SHP77 (cell line): Measurements from ENCODE around the gene SND1.
A peak's percentile ranks its signal among the peaks of the same experiment; 100 is the strongest.

ENCODE experiments used
- DNase-seq, 2 experiments: peaks; one replicate each; lab custom pipeline; 2025; lab: John Stamatoyannopoulos, UW

Gene SND1

GRCh38 chr7:127651556-127652332, at the start of gene SND1:
Gene SND1 (plus strand): TSS chr7:127652194. CDS start chr7:127652374, 180 bp downstream.
- DNase-seq: peak; percentile 99

- no peak for DNase-seq
Measured at GRCh38 chr7:127608446-127608845, 43.5 kb upstream of the SND1 start.

- no peak for DNase-seq
Measured at GRCh38 chr7:127609297-127609696, 42.7 kb upstream of the SND1 start.

GRCh38 chr7:127612263-127612662, 39.7 kb upstream of the SND1 start:
- no peak for DNase-seq

- DNase-seq: no peak
Measured at GRCh38 chr7:127616724-127617123, 35.3 kb upstream of the SND1 start.

- DNase-seq: no peak
Measured at GRCh38 chr7:127618042-127618441, 34.0 kb upstream of the SND1 start, which contains the start of gene PAX4. Gene PAX4 (minus strand): TSS chr7:127618142. CDS start chr7:127615928, 2,214 bp downstream.

DNA sequence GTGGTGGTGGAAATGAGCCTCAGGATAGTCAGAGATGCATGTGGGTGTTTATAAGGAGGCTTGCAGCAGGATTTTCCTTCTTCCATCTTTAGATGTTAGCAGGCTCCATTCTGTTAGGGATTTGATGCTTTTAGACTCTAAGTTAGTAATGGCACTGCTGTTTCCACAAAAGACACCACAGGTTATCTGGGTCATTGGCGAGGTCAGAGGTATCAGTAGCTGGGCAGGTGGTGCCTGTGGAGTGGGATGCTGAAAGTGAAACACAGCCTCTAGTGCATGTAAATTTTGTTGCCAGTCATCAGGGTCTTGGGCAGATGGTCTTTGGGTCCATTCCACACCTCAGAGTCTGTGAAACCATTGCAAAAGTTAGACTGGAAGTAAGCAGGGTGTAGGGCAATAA, 33.2 kb upstream of the SND1 start:
- DNase-seq: no peak

DNA sequence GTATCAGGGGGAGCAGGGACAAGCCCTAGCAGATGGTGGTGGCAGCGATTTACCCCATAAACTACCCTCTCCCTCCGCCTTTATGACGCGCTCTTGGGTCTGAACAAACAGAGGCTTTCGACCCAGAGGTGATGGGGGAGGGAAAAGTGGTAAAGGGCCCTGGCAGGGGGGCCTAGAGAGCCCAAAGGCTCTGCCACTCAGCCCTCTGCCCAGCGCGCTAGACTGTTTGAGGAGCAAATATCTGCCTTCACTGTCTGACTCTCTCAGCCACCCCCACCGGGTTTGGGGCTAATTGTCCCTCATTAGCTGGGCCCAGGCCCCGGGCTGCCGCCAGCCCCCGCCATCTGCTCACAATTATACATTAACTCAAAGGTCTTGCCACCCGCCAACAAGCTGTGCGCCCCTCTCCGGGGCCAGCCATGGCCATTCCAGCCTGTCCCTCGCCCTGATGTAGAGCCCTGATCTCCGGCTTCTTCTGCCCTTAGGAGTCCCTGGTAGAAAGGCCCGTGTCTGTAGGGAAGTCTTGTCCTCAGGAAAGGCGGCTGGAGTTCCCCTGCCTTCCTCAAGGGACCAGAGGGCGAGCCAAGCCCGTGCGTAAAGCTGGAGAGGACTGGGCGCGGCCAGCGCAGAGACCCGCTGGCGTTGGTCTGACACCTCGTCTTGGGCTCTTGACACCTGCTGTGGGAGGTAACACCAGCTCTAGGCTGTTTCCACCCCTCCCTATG, 32.2 kb upstream of the SND1 start:
- DNase-seq: no peak

DNA sequence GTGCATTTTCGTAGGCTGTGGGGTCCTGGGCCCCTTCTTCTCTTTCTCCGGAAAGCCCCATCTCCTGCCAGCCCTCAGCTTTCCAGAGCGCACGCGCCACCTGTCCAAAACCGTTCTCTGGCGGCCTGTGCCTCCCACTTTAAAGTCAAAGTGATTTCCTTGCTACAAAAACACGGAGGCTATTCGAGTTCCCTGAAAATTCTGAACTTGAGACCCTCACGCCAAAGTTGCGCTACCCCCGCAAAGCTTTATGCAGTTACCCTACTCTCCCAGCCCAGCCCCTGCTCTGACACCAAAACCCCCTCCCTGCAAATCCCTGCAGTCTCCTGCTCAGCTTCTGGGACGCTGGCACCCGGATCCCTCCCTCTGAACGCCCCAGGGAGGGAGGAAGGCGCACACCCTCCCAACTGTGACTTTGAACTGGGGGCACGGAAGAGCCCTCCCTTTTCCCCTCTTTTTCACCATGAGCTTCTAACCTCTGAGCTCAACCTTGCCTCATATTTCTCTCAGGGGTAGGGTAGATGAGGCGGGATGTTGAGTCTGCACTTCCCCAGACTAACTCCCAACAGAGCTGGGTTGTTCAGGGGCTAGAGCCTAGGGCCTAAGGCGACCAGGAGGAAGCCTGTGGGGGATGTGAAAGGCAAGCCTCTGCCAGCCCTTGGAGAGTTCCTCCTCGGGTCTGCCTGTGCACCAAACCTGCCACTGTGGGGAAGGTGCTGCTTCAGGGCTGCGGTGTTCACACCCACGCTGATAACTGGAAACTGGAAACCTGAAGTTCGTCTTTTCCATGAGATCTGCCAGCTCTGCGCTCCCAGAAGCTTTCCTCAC, 31.4 kb upstream of the SND1 start:
- no peak for DNase-seq

DNA sequence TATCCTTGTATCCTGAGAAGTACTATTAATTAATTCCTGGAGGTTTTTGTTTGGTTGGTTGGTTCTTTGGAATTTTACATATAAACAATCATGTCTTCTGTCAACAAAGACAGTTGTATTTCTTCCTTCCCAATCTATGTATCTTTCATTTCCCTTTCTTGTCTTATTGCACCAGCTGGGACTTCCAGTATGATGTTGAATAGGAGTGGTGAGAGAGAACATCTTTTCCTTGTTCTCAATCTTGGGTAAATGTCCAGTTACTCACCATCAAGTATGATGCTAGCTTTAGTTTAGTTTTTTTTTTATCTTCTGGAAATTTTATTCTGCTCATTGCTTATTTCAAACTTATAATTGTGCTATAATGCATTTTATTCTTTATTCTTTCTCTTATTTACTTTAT, 26.7 kb upstream of the SND1 start:
- no peak for DNase-seq

DNA sequence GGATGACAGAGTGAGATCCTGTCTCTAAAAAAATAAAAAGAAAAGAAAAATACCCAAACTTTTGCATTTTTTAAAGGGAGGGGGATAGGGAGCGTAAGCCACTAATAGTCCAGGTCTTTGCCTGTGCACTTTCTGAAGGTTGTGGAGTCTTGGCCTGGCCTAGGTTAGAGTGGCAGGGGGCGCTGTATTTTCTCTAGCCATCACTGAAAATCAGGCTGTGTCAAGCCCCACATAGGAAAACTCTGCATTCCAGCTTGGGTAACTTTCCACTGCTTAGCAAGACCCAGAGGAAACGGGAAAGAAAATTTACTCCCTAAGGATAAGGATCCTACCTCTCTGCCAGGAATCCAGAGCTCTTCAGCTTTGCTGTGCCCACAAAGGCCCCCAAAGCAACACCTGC, 23.5 kb upstream of the SND1 start:
- DNase-seq: no peak

DNA sequence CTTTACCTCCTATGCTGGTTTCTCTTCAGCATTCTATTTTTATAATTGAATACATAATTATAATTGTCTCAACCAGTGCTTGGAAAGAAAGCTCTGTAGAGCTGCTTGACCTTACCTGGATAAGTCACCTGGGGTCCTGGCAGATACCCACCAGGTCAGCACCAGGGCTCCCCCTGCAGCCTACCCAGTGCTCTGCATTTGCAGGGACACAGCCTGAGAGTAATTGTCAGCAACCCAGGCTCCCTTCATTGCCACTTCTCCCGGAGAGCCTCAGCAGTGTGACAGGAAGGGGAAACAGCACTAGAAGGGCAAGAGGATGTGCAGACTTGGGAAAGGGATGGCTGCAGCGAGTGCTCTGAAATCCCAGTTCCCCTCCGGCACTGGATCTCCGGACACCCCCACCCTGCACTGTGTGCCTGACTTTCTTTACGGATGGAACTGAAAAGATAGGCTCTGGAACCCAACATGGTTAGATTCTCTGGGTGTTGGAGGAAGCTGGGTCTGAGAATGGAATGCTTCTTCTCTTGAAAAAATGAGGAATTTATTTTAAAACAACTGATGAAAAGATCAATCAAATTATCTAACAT, 22.6 kb upstream of the SND1 start:
- DNase-seq: peak; percentile 13 to 17

DNA sequence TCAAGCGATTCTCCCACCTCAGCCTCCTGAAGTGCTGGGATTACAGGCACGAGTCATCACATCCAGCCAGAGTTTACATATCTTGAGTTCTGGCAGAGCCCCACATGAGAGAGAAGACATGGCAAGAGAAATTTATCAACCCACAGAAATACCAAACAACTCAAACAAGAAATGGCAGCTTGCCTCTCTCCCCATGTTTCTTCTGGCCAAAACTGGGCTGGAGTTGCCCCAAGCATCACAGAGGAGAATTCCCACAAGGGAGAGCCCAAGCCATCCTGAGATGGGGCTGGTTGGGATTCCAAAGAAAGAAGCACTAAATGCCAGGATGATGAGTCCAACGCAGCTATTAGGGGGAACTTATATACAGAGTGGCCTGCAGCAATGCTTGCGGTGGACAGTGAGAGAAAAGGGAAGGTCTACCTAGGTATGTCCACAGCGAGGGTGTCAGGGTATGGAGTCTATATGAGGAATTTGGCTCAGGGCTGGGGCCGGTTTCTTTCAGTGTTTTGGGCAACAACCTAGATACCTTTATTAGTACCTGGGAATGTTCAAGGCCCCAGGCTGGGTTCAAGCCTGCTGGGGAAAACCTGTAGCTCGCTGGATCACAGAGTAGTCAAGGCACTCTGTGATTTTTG, 19.6 kb upstream of the SND1 start:
- no peak for DNase-seq

DNA sequence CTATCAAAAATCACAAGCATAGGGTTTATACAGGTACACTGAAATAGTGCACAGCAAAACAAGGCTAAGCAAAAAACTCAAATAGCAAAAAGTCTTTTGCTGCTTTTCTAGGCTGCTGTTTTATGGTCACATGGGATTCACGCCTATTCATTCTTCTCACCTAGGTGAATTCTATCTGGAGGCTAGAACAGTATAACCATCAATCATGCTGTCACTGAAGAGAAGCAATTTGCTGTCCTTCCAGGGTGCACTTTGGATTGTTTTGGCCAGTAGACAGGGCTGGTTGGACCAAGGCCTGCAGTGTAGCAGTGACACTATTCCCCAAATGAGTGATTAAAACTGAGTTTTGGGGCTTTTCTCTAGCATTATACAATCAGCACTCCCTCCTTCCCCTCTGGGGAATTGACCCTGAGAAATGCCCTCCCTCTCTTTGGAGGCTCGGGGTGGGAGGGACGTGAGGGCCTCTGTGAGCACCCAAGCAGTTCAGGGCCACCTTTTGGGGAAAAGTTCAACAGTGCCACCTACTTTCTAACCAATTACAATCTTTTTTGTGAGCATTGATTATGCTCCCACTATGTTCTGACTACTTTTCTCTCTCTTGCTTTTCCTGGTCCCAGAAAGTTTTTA, 16.2 kb upstream of the SND1 start:
- no peak for DNase-seq

DNA sequence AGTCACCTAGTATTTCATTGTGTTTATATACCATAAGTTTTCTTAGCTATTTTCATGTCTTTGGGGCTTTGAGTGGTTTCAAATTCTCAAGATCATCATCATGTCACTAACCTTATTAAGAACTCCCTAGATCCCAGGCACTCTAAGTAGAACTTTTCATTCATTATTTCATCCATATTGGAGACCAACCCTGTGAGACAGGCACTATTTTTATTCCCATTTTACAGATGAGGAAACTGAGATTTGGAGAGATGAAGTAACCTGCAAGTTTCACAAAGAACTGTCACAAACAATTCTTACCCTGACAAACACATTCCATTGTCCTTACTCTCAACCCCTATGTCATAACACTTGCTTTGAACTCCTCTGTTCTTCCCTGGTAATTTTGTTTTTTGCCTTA, 13.8 kb upstream of the SND1 start:
- DNase-seq: no peak

- no peak for DNase-seq
Measured at GRCh38 chr7:127644484-127644883, 7.5 kb upstream of the SND1 start.

DNA sequence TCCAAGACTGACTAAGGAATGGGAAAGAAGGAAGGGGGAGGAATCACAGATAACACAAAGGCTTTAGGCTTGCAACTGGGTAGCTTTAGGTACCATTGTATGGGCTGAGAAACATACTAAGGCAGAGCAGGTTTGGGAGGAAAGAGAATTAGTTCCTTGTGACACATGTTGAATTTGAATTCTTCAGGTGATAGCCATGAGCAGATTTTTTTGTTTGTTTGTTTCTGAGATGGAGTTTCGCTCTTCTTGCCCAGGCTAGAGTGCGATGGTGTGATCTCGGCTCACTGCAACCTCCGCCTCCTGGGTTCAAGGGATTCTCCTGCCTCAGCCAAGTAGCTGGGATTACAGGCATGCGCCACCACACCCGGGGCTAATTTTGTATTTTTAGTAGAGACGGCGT, 4.4 kb upstream of the SND1 start:
- DNase-seq: no peak

DNA sequence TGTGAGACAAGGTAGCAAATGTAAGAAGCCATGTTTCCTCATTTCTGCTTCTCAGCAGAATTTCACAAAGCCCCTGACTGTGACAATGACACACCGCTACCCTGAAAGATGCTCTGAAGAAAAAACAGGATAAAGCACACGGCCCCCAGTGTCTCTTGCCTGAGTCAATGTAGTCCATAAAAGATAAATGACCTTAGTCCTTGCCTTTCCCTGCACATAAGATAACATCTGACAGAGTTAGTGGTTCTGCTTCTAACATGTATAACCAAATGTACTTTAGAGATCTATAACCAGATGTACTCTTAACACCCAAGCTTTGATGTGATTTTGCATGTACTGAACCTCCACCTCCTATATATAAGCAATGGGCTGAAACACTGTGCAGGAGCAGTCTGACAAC, 3.0 kb upstream of the SND1 start:
- no peak for DNase-seq

GRCh38 chr7:127650847-127651555, 993 bp upstream of the SND1 start:
- peak; percentile 68 to 70 for DNase-seq
